ENCODE results near the gene RIPOR2.

The RIPOR2 gene

GRCh38 chr6:24906314-24906713 is 29.4 kb downstream of the RIPOR2 start:
- in situ Hi-C loops (cut with MboI; ENCODE audit: low sequenced_read_pairs): no loop called here

DNA sequence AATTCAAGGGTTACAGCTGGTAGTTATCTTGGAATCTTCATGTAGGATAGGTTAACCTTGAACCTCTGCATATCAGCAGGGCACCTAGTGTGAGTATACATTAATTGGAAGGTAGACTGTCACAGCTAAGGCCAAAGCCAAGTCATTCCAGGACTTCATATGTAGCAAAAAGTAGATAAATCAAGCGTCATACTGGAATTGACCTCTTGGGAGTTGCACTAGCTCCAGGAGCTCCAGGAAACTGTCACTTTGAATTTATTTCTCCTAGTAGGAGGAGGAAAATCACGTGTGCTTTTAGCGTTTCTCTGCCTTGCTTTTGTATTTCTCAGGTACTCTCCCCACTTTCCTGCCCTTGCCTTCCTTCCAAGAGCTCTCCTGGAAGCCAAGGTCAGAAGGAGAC is 30.3 kb downstream of the RIPOR2 start:
- in situ Hi-C loops (cut with MboI; ENCODE audit: low sequenced_read_pairs): no loop called here

GRCh38 chr6:24903681-24904080 is 32.1 kb downstream of the RIPOR2 start:
- in situ Hi-C loops (cut with MboI; ENCODE audit: low sequenced_read_pairs): no loop called here

DNA sequence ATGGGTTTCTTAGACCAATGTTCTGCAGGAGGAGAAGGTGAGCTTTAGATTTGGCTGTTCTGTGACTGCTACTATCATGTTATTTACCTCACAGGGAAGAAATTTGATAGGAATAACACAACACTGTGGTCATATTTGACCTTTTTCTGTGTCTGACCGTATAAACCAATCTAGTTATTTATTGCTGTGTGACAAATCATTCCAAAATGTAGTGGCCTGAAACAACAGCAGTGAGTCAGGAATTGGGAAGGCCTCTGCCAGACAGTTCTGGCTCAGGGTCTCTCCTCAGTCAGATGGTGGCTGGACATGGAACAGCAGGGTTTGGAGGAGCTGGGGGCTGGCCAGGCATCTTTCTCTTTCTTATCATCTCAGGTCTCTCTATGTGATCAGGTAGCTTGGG is 33.0 kb downstream of the RIPOR2 start:
- in situ Hi-C loops (cut with MboI; ENCODE audit: low sequenced_read_pairs): no loop called here

DNA sequence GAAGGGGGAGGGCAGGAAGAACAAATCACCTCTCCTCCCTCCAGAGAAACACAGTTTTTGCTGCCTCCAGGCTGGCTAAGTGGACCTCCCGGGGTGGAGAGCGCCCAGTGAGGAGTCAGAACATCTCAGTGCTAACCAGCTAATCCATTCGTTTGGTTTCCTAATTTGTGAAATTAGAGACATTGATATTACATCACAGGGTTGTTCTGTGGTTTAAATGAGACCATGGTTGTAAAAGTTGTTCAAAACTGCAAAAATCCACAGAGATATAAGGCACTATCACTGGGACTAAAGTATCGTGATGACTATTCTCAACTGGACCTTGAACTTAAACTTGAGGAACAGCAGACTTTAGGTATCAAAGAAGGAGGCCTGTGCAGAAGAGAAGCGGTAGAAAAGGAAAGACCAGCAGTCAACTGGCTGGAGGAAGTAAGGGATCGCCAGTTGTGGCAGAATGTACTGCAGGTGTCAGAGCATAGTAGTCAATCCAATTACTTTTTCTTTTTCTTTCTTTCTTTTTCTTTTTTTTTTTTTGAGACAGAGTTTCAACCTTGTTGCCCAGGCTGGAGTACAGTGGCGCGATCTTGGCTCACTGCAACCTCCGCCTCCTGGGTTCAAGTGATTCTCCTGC is 33.9 kb downstream of the RIPOR2 start:
- in situ Hi-C loops (cut with MboI; ENCODE audit: low sequenced_read_pairs): no loop called here

DNA sequence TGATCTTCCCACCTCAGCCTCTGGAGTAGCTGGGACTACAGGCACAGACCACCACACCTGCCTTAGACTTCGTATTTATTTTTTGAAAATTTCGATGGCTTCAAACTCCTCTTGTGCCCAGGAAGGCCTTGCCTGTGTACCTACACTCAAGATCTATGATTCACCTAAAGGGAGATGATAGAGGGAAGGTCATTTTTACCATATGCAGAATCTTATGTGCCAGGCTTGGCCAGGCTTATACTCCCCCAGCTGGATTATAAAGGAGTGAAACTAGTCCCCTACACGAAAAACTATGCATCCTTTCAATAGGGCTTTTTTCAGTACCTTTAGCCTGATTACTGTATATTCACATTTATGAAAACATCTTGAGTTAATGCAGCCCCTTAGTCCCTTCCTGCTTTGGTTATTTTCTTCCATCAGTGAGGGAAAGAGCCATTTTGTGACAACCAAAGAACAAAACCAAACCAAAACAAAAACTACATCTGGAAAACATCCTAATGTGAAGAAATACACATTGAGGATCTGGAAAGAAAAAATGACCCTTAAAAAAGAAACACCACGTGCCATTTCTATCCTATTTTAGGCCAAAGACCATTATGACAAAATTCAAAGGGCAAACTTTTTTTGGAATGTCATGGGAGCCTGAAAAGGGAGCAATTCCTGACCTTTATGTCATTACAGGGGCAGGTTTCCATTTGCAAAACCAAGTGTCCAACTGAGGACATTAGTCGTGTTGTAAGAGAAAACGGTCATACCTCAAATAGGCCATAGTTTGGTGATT is 34.7 kb downstream of the RIPOR2 start:
- in situ Hi-C loops (cut with MboI; ENCODE audit: low sequenced_read_pairs): no loop called here

- in situ Hi-C loops (cut with MboI; ENCODE audit: low sequenced_read_pairs): no loop called here
These were observed 35.8 kb downstream of the RIPOR2 start for GRCh38 chr6:24899997-24900325.

DNA sequence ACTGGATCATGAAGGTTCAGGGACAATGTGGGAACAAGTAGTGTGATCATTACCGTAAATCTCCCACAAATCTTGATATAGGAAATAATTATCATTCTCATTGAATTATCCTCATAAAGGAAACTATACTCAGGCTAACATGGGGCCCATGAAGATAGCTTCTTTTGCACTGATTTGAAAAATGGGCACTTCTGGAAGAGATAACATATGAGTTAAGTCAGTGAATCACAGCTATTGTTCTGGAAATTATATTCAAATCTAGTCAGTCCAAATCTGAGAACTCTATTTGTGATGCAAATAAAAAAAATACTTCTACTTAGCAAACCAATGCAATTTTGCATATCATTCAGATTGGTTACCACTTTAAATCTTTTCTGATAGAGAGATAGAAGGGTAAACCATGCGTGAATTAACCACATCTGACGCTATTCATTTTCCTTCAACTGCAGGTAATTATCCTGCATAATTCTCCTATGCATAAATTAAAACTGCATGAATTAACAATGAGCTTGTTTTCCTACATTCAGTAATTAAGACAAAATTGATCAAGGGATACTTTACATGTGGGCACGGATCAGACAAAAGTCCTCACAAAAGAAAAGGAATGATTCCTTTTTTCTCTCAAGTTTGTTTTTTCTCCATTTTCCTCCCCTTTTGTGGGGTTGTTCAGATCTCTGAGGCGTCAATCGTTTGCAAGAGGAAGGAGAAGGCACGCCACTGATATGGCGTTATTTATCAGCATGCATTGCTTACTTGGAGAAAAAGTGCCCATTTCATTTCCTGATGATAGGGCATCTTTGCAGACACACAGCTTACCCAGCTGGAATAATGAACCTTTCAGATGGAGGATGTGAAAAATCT is 36.4 kb downstream of the RIPOR2 start:
- in situ Hi-C loops (cut with MboI; ENCODE audit: low sequenced_read_pairs): no loop called here

DNA sequence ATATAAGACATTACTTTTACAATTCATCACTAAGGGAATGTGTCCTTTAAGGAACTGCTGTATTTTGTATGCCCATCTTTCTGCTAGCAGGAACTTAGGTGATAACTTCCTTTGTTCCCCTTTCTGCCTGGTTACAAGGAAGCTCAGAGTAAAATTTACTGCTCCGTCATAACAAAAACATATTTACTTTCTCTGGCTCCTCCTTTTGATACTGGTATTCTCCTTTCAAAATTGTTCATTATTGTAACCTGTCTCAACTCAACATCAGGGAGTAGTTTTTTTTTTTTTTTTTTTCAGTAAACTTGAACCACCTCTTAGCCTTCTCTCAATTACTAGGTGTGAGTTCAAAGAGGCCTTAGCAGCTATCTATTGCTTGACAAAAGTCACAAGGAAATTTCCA is 37.1 kb downstream of the RIPOR2 start:
- in situ Hi-C loops (cut with MboI; ENCODE audit: low sequenced_read_pairs): no loop called here

- in situ Hi-C loops (cut with MboI; ENCODE audit: low sequenced_read_pairs): no loop called here
These were observed 38.6 kb downstream of the RIPOR2 start for GRCh38 chr6:24897186-24897585.

GRCh38 chr6:24893342-24893850 is 42.4 kb downstream of the RIPOR2 start:
- in situ Hi-C loops (cut with MboI; ENCODE audit: low sequenced_read_pairs): no loop called here

DNA sequence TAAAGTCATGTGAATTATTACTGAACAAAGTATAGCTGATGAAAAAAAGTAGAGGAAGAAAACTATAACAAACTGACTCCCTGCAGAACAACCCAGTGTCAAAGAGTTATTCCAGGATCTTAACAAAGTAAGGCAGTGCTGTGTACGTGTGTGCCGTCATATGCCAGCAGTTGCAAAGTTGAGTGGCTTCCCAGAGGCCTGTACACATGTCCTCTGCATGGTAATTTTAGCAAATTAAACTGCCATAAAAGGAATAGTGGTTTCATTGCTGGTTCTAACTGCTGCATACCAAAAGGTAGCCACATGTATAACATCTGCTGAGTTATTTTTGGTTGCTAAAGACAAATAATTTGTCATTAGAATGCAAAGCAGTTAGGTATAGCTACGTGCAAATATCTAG is 44.8 kb downstream of the RIPOR2 start:
- in situ Hi-C loops (cut with MboI; ENCODE audit: low sequenced_read_pairs): no loop called here

- in situ Hi-C loops (cut with MboI; ENCODE audit: low sequenced_read_pairs): no loop called here
These were observed 45.3 kb downstream of the RIPOR2 start for GRCh38 chr6:24890471-24890870.

DNA sequence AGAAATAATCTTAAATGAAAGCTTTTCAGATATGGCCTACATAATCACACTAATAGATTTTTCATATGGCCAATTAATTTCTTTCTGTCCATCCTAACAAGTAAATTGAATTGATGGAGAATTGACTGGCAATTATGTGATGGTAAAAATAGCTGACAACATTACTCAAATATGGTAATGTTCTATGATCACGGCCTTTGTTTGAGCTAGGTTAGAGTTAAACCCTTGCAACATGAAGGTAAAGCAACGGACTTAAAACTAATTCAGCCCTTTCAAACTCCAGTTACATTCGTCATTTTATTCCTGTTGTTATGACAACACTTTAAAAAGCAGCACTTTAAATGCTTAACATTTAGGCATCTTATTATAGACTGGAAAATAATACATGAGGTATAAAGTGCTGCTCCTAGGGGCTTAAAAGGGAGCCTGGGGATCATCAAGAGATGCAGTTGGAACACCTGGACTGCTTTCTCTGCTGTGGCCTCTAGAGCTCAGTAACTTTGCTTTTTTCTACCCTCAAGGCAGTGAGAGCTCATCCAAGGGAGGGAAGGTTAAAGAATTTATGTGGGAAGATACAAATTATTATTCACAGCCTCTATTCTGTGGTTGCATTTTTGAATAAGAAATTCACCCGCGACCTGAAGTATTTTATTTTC is 46.9 kb downstream of the RIPOR2 start:
- in situ Hi-C loops (cut with MboI; ENCODE audit: low sequenced_read_pairs): no loop called here

DNA sequence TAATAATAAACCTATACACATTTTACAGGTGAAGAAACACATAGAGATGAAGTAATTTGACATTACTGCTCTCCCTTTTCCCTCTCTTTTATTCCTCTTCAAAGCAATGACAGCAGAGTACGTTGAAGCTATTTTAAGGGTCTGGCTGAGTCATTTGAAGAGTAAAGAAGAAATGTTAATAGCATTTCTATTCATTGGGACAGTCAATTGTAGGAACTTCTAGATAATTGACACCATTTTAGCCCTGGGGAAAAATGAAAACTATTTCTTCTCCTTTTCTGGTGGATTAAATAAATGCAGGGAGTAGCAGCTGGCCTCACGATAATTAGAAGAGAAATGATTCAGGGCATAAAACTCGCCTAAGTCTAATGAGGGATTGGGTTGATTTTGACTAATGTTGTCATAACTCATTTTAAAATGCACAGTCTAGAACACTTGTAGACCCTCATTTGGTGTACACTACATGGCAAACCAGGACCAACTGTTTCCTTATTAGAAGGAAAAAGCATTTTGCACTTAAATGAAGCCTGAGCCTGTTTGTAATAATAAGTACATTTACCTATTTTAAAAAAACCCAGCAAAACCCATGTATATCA is 48.1 kb downstream of the RIPOR2 start:
- in situ Hi-C loops (cut with MboI; ENCODE audit: low sequenced_read_pairs): no loop called here

GRCh38 chr6:24883618-24884017 is 52.1 kb downstream of the RIPOR2 start:
- in situ Hi-C loops (cut with MboI; ENCODE audit: low sequenced_read_pairs): no loop called here

DNA sequence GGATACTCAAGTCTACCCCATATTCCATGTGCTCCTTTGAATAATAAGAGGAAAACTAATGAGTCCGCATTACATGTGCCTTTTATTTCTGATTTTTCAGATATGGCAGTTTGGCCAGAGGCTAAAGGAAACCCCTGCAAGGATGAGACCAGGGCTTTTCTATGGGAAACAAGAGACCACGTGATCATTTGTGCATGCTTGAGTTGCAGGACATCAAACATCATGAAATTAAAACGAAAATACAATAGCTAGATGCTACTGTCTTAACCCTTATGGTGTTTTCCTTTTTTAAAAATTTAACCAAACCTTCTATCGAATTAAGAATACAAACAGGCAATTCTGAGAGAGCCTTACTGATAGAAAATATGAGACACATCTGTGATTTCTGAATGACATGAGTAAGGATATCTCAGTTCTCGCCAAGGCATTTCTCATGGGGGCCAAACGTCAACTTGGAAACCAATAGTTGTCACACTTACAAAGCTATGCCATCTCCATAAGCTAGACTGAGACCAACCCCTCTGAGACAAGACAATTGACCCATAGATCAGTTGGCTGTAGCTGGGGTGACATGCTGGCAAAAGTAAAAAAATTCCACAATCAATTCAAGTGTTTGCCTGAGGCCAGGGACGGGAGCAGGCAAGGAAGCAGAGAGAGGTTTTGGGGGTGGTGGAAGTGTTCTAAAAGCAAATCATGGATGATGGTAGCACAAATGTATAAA is 52.8 kb downstream of the RIPOR2 start:
- in situ Hi-C loops (cut with MboI; ENCODE audit: low sequenced_read_pairs): no loop called here

- in situ Hi-C loops (cut with MboI; ENCODE audit: low sequenced_read_pairs): no loop called here
These were observed 53.5 kb downstream of the RIPOR2 start for GRCh38 chr6:24882295-24882694.

- in situ Hi-C loops (cut with MboI; ENCODE audit: low sequenced_read_pairs): no loop called here
These were observed 54.4 kb downstream of the RIPOR2 start for GRCh38 chr6:24881376-24881775.

- in situ Hi-C loops (cut with MboI; ENCODE audit: low sequenced_read_pairs): no loop called here
These were observed 55.3 kb downstream of the RIPOR2 start for GRCh38 chr6:24880451-24880850.
